HG02973 (cell line): ENCODE results near the gene ATF6B.
"Not testable (repeated sequence)": the region's sequence is repeated elsewhere in the genome, so short reads cannot be mapped to it uniquely, and the experiment has no call there.

Experiments
- ATAC-seq: cut with Tn5 transposase; IDR thresholded peaks from one replicate; pipeline ENCODE4 v1.9.1; 2021; ENCODE audit warnings: moderate library complexity; ENCODE audit not compliant: unreplicated experiment

Gene ATF6B

GRCh38 chr6:32154514-32155161, 26.6 kb upstream of the ATF6B start:
- no peak for ATAC-seq

GRCh38 chr6:32153564-32154513, 25.8 kb upstream of the ATF6B start, which contains the start of gene PPT2:
TSS of gene PPT2 (plus strand) at chr6:32154141. CDS start at chr6:32154595, 454 bp downstream.
- no peak for ATAC-seq

GRCh38 chr6:32152769-32153563, 24.9 kb upstream of the ATF6B start:
- ATAC-seq, result no peak

GRCh38 chr6:32151863-32152768, 24.1 kb upstream of the ATF6B start, which contains the start of gene PRRT1:
TSS of gene PRRT1 (minus strand) at chr6:32151939. CDS start at chr6:32151827, 112 bp downstream.
- ATAC-seq, result no peak

GRCh38 chr6:32151181-32151862, 23.3 kb upstream of the ATF6B start:
- ATAC-seq, result no peak

- ATAC-seq, result no peak
Observed at GRCh38 chr6:32149932-32150870, 22.2 kb upstream of the ATF6B start.

GRCh38 chr6:32149092-32149755, 21.2 kb upstream of the ATF6B start:
- ATAC-seq, result no peak

- ATAC-seq, result no peak
Observed at GRCh38 chr6:32148289-32149091, 20.4 kb upstream of the ATF6B start.

GRCh38 chr6:32147401-32148132, 19.5 kb upstream of the ATF6B start:
- ATAC-seq, result no peak

- ATAC-seq, result no peak
Observed at GRCh38 chr6:32146687-32147086, 18.6 kb upstream of the ATF6B start.

GRCh38 chr6:32146287-32146686, 18.2 kb upstream of the ATF6B start:
- ATAC-seq, result no peak

GRCh38 chr6:32144238-32144637, 16.2 kb upstream of the ATF6B start:
- ATAC-seq, result not testable (repeated sequence)

GRCh38 chr6:32140420-32141046, 12.5 kb upstream of the ATF6B start:
- no peak for ATAC-seq

GRCh38 chr6:32139590-32139989, 11.5 kb upstream of the ATF6B start:
- ATAC-seq, result no peak

- ATAC-seq, result no peak
Observed at GRCh38 chr6:32137454-32137853, 9.4 kb upstream of the ATF6B start.

- ATAC-seq, result no peak
Observed at GRCh38 chr6:32133786-32134185, 5.7 kb upstream of the ATF6B start.
